GM19455 (cell line): ENCODE results near the gene CELF2.
"Not testable (repeated sequence)": the region's sequence is repeated elsewhere in the genome, so short reads cannot be mapped to it uniquely, and the experiment has no call there.

Experiments
- ATAC-seq: cut with Tn5 transposase; IDR thresholded peaks from one replicate; pipeline ENCODE4 v1.9.1; 2021; ENCODE audit not compliant: unreplicated experiment

CELF2 gene

GRCh38 chr10:11167233-11167966 lies 149.7 kb downstream of the CELF2 start:
- ATAC-seq: no peak

GRCh38 chr10:11168423-11169090 lies 150.9 kb downstream of the CELF2 start:
- no peak for ATAC-seq

- ATAC-seq: no peak
These were observed 152.3 kb downstream of the CELF2 start for GRCh38 chr10:11169976-11170375.

- no peak for ATAC-seq
These were observed 152.9 kb downstream of the CELF2 start for GRCh38 chr10:11170574-11170973.

GRCh38 chr10:11170993-11171851 lies 153.6 kb downstream of the CELF2 start:
- peak; percentile 46 for ATAC-seq

GRCh38 chr10:11173042-11173441 lies 155.4 kb downstream of the CELF2 start:
- no peak for ATAC-seq

GRCh38 chr10:11175823-11176243 lies 158.2 kb downstream of the CELF2 start:
- peak; percentile 35 for ATAC-seq

- no peak for ATAC-seq
These were observed 159.1 kb downstream of the CELF2 start for GRCh38 chr10:11176746-11177145.

- no peak for ATAC-seq
These were observed 159.7 kb downstream of the CELF2 start for GRCh38 chr10:11177381-11177780.

- ATAC-seq: peak; percentile 16
These were observed 160.3 kb downstream of the CELF2 start for GRCh38 chr10:11177926-11178471.

- peak; percentile 76 for ATAC-seq
These were observed 161.2 kb downstream of the CELF2 start for GRCh38 chr10:11178606-11179515.

GRCh38 chr10:11179516-11180105 lies 161.9 kb downstream of the CELF2 start:
- ATAC-seq: no peak

- ATAC-seq: no peak
These were observed 162.6 kb downstream of the CELF2 start for GRCh38 chr10:11180228-11180627.

GRCh38 chr10:11181978-11182377 lies 164.3 kb downstream of the CELF2 start:
- ATAC-seq: no peak

- no peak for ATAC-seq
These were observed 165.3 kb downstream of the CELF2 start for GRCh38 chr10:11183015-11183414.

GRCh38 chr10:11184093-11184492 lies 166.4 kb downstream of the CELF2 start:
- ATAC-seq: no peak

- not testable (repeated sequence) for ATAC-seq
These were observed 167.5 kb downstream of the CELF2 start for GRCh38 chr10:11185128-11185665.

GRCh38 chr10:11186374-11186773 lies 168.7 kb downstream of the CELF2 start:
- no peak for ATAC-seq

- ATAC-seq: no peak
These were observed 172.1 kb downstream of the CELF2 start for GRCh38 chr10:11189582-11190376.
